GM18511 (cell line): ENCODE results near the gene NRG2.

Experiments
- ATAC-seq: cut with Tn5 transposase; IDR thresholded peaks from one replicate; pipeline ENCODE4 v1.9.1; 2021; ENCODE audit warnings: mild to moderate bottlenecking, moderate library complexity; ENCODE audit not compliant: unreplicated experiment

The NRG2 gene

GRCh38 chr5:139951983-139952382 is 91.1 kb downstream of the NRG2 start:
- ATAC-seq = no peak

- ATAC-seq = no peak
Observed at GRCh38 chr5:139951296-139951924, 91.7 kb downstream of the NRG2 start.

- ATAC-seq = no peak
Observed at GRCh38 chr5:139950436-139950835, 92.7 kb downstream of the NRG2 start.

- no peak for ATAC-seq
Observed at GRCh38 chr5:139949710-139950109, 93.4 kb downstream of the NRG2 start.

GRCh38 chr5:139947727-139948126 is 95.4 kb downstream of the NRG2 start:
- ATAC-seq = no peak

GRCh38 chr5:139946440-139946839 is 96.7 kb downstream of the NRG2 start:
- ATAC-seq = no peak

GRCh38 chr5:139946006-139946405 is 97.1 kb downstream of the NRG2 start:
- ATAC-seq = no peak

GRCh38 chr5:139942243-139942642 is 100.9 kb downstream of the NRG2 start:
- ATAC-seq = no peak

GRCh38 chr5:139930406-139930805 is 112.7 kb downstream of the NRG2 start:
- ATAC-seq = no peak

- ATAC-seq = no peak
Observed at GRCh38 chr5:139926797-139927503, 116.1 kb downstream of the NRG2 start.

- ATAC-seq = no peak
Observed at GRCh38 chr5:139925650-139926640, 117.2 kb downstream of the NRG2 start.

GRCh38 chr5:139925216-139925562 is 117.9 kb downstream of the NRG2 start:
- ATAC-seq = no peak

- no peak for ATAC-seq
Observed at GRCh38 chr5:139924294-139925215, 118.5 kb downstream of the NRG2 start.

GRCh38 chr5:139919308-139919707 is 123.8 kb downstream of the NRG2 start:
- no peak for ATAC-seq

- ATAC-seq = no peak
Observed at GRCh38 chr5:139915834-139916233, 127.3 kb downstream of the NRG2 start.

- ATAC-seq = no peak
Observed at GRCh38 chr5:139915266-139915665, 127.8 kb downstream of the NRG2 start.

- no peak for ATAC-seq
Observed at GRCh38 chr5:139914218-139914807, 128.8 kb downstream of the NRG2 start.

- no peak for ATAC-seq
Observed at GRCh38 chr5:139912804-139913203, 130.3 kb downstream of the NRG2 start.

- no peak for ATAC-seq
Observed at GRCh38 chr5:139912158-139912557, 130.9 kb downstream of the NRG2 start.
